SHP77 (cell line): ENCODE results near the gene C1orf116.
"Not testable (repeated sequence)": the region's sequence is repeated elsewhere in the genome, so short reads cannot be mapped to it uniquely, and the experiment has no call there.

Experiments
- DNase-seq, 2 experiments: peaks; one replicate each; lab custom pipeline; 2025; lab: John Stamatoyannopoulos, UW

Gene C1orf116

GRCh38 chr1:207058878-207059867, 26.6 kb upstream of the C1orf116 start:
- DNase-seq, result no peak

GRCh38 chr1:207058252-207058651, 25.7 kb upstream of the C1orf116 start:
- DNase-seq, result no peak

- no peak for DNase-seq
Measured at GRCh38 chr1:207056673-207057072, 24.1 kb upstream of the C1orf116 start.

GRCh38 chr1:207055386-207056001, 22.9 kb upstream of the C1orf116 start:
- no peak for DNase-seq

- no peak for DNase-seq
Measured at GRCh38 chr1:207054491-207054890, 21.9 kb upstream of the C1orf116 start.

- peak; percentile 97 to 98 for DNase-seq
Measured at GRCh38 chr1:207052911-207053769, 20.6 kb upstream of the C1orf116 start, which contains the start of gene PFKFB2. PFKFB2 (plus strand) TSS chr1:207053275; CDS start chr1:207054718, 1,443 bp downstream.

- DNase-seq, result peak; percentile 29 to 56
Measured at GRCh38 chr1:207051191-207051943, 18.8 kb upstream of the C1orf116 start, which contains the start of gene YOD1. YOD1 (minus strand) TSS chr1:207051208; CDS start chr1:207051030, 178 bp downstream.

- peak; percentile 75 to 86 for DNase-seq
Measured at GRCh38 chr1:207050480-207051190, 18.1 kb upstream of the C1orf116 start.

GRCh38 chr1:207049974-207050391, 17.4 kb upstream of the C1orf116 start:
- peak; percentile 9 to 17 for DNase-seq

- no peak for DNase-seq
Measured at GRCh38 chr1:207049514-207049913, 17.0 kb upstream of the C1orf116 start.

- DNase-seq, result no peak
Measured at GRCh38 chr1:207049054-207049453, 16.5 kb upstream of the C1orf116 start.

GRCh38 chr1:207048041-207048440, 15.5 kb upstream of the C1orf116 start:
- no peak for DNase-seq

GRCh38 chr1:207047505-207047904, 14.9 kb upstream of the C1orf116 start:
- no peak for DNase-seq

- DNase-seq, result no peak
Measured at GRCh38 chr1:207045453-207045852, 12.9 kb upstream of the C1orf116 start.

- DNase-seq, result not testable (repeated sequence)
Measured at GRCh38 chr1:207041397-207041796, 8.8 kb upstream of the C1orf116 start.

- DNase-seq, result no peak
Measured at GRCh38 chr1:207040181-207040533, 7.6 kb upstream of the C1orf116 start.

GRCh38 chr1:207039380-207040180, 7.0 kb upstream of the C1orf116 start:
- DNase-seq, result no peak

GRCh38 chr1:207036865-207037264, 4.3 kb upstream of the C1orf116 start:
- no peak for DNase-seq

GRCh38 chr1:207035877-207036551, 3.5 kb upstream of the C1orf116 start:
- no peak for DNase-seq
